ENCODE data around the gene PHLDA3. TPM values are rescaled to one million over a fixed set of nuclear protein-coding genes. Genes with fewer than 3 reads are reported as not detected.
A peak's percentile ranks its signal among the peaks of the same experiment; 100 is the strongest.

PHLDA3 gene
- total RNA-seq, 2 experiments from 2014 or later = 0.45 to 0.71 TPM

DNA sequence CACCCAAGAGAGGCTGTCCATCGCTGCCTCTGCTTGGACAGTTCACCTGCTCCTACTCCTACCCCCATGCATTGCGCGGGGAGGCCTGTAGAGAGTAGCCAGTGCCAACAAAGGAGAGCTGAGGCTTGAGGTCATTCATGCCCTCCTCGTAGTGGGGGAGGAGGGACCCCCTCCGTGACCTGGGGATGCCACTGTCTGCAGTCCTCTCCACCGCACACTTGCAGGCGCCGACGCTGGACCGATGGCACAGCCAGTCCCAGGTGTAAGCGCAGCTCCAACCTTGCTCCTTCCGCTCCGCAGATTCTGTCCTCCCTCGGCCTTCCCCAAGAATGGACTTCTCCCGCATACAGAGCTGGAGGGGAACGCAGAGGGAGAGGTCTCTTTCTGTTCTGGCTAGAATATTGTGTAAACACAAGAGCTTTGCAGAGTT lies 672 bp upstream of the PHLDA3 start:
- peak overlapping the region; percentile 45 for H3K4me3 Mint-ChIP-seq
- Histone ChIP-seq H3K27me3 (ENCODE audit: control insufficient read depth in 1 of 2, insufficient read depth in 2 of 2, low read length in 2 of 2) (peaks cover 21 to 36% of the 10 kb centered on the region in 2 experiments), H3K9me3 (ENCODE audit: control insufficient read depth in 1 of 2, insufficient read depth in 1 of 2, low read length in 2 of 2) (peaks cover 0 to 7% of the 10 kb centered on the region in 2 experiments), H3K4me1 (ENCODE audit: insufficient read depth, low read length) (peaks cover 9% of the 10 kb centered on the region), H3K36me3 (ENCODE audit: insufficient read depth, low read length) (no peaks in the 10 kb centered on the region), H3K27ac (ENCODE audit: low read depth in 1 of 2, low read length in 2 of 2) (no peak overlapping the region), H3K4me3 (ENCODE audit: low read length) (no peak overlapping the region)
- ATAC-seq (ENCODE audit: poor library complexity) = no peak
- H3K4me1 Mint-ChIP-seq (ENCODE audit: low read depth) = peaks cover 7% of the 10 kb centered on the region
- TF ChIP-seq, protein P1, sequence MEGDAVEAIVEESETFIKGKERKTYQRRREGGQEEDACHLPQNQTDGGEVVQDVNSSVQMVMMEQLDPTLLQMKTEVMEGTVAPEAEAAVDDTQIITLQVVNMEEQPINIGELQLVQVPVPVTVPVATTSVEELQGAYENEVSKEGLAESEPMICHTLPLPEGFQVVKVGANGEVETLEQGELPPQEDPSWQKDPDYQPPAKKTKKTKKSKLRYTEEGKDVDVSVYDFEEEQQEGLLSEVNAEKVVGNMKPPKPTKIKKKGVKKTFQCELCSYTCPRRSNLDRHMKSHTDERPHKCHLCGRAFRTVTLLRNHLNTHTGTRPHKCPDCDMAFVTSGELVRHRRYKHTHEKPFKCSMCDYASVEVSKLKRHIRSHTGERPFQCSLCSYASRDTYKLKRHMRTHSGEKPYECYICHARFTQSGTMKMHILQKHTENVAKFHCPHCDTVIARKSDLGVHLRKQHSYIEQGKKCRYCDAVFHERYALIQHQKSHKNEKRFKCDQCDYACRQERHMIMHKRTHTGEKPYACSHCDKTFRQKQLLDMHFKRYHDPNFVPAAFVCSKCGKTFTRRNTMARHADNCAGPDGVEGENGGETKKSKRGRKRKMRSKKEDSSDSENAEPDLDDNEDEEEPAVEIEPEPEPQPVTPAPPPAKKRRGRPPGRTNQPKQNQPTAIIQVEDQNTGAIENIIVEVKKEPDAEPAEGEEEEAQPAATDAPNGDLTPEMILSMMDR (IDR thresholded peaks at IDR 0.05) = no peak
- H3K27me3 Mint-ChIP-seq = peaks cover 58% of the 10 kb centered on the region
- CTCF ChIA-PET = interaction anchor here (1.2 kb wide), 1 partner anchor 12 kb away, joined by 3 read pairs; no protein-coding TSS in a partner anchor
- POLR2A ChIA-PET = no interaction called here
- intact Hi-C loops (cut with DNase I, micrococcal nuclease) = no loop called here
- DNase-seq = no peak
- H3K9me3 Mint-ChIP-seq = no peaks in the 10 kb centered on the region
- no peak overlapping the region for H3K27ac Mint-ChIP-seq
- no peaks in the 10 kb centered on the region for H3K36me3 Mint-ChIP-seq (ENCODE audit: low read depth)

DNA sequence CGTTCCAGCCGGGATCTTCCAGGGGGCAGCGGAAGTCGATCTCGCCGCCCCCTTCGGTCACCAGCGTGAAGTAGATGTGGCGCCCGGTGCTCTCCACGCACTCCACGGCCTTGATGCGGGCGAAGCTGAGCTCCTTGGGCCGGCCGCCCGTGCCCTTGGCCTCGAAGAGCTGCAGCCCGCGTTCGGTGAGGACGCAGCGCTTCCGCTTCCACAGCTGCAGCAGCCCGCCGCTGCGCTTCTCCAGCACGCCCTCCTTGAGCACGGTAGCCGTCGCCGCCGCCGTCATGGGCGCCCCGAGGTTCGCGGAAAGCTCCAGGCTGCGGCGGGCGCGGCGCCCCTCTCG lies 516 bp downstream of the PHLDA3 start:
- no peak overlapping the region for H3K4me3 Mint-ChIP-seq
- CTCF ChIA-PET = interaction anchor here (0.7 to 1.2 kb wide), 3 partner anchors 14 to 44 kb away, joined by 3 to 4 read pairs (median 3); no protein-coding TSS in a partner anchor
- no peaks in the 10 kb centered on the region for H3K9me3 Mint-ChIP-seq
- ATAC-seq (ENCODE audit: poor library complexity) (no peak), DNase-seq (peak in 1 of 14 experiments; percentile 25)
- no peak overlapping the region for H3K27ac ChIP-seq (ENCODE audit: low read depth in 1 of 2, low read length in 2 of 2)
- H3K4me1 Mint-ChIP-seq (ENCODE audit: low read depth) = peaks cover 7% of the 10 kb centered on the region
- H3K9me3 ChIP-seq (ENCODE audit: control insufficient read depth in 1 of 2, insufficient read depth in 1 of 2, low read length in 2 of 2) = peaks cover 0 to 7% of the 10 kb centered on the region in 2 experiments
- intact Hi-C loops (cut with DNase I, micrococcal nuclease) = no loop called here
- H3K27me3 Mint-ChIP-seq = peaks cover 49% of the 10 kb centered on the region
- no peaks in the 10 kb centered on the region for H3K36me3 ChIP-seq (ENCODE audit: insufficient read depth, low read length)
- H3K4me3 ChIP-seq (ENCODE audit: low read length) = peak overlapping the region; percentile 22
- no peaks in the 10 kb centered on the region for H3K36me3 Mint-ChIP-seq (ENCODE audit: low read depth)
- peaks cover 21 to 31% of the 10 kb centered on the region in 2 experiments for H3K27me3 ChIP-seq (ENCODE audit: control insufficient read depth in 1 of 2, insufficient read depth in 2 of 2, low read length in 2 of 2)
- TF ChIP-seq, protein P1 (IDR thresholded peaks at IDR 0.05) = no peak
- H3K4me1 ChIP-seq (ENCODE audit: insufficient read depth, low read length) = peaks cover 9% of the 10 kb centered on the region
- no peak overlapping the region for H3K27ac Mint-ChIP-seq
- POLR2A ChIA-PET = no interaction called here

- Mint-ChIP-seq H3K27ac (no peak overlapping the region), H3K27me3 (peaks cover 35% of the 10 kb centered on the region), H3K9me3 (no peaks in the 10 kb centered on the region), H3K4me3 (no peak overlapping the region), H3K36me3 (ENCODE audit: low read depth) (no peaks in the 10 kb centered on the region), H3K4me1 (ENCODE audit: low read depth) (peaks cover 7% of the 10 kb centered on the region)
- Histone ChIP-seq H3K4me1 (ENCODE audit: insufficient read depth, low read length) (peaks cover 9% of the 10 kb centered on the region), H3K27me3 (ENCODE audit: control insufficient read depth in 1 of 2, insufficient read depth in 2 of 2, low read length in 2 of 2) (peaks cover 21 to 28% of the 10 kb centered on the region in 2 experiments), H3K4me3 (ENCODE audit: low read length) (no peak overlapping the region), H3K36me3 (ENCODE audit: insufficient read depth, low read length) (no peaks in the 10 kb centered on the region), H3K27ac (ENCODE audit: low read depth in 1 of 2, low read length in 2 of 2) (no peak overlapping the region), H3K9me3 (ENCODE audit: control insufficient read depth in 1 of 2, insufficient read depth in 1 of 2, low read length in 2 of 2) (peaks cover 0 to 7% of the 10 kb centered on the region in 2 experiments)
- TF ChIP-seq, protein P1 (IDR thresholded peaks at IDR 0.05) = no peak
- ChIA-PET CTCF (no interaction called here), POLR2A (no interaction called here)
- DNase-seq = no peak
- intact Hi-C loops (cut with DNase I, micrococcal nuclease) = no loop called here
- no peak for ATAC-seq (ENCODE audit: poor library complexity)
Observed at GRCh38 chr1:201466492-201466891, 2.5 kb downstream of the PHLDA3 start.
